ENCODE measurements around the gene RPP25L.

Gene RPP25L

DNA sequence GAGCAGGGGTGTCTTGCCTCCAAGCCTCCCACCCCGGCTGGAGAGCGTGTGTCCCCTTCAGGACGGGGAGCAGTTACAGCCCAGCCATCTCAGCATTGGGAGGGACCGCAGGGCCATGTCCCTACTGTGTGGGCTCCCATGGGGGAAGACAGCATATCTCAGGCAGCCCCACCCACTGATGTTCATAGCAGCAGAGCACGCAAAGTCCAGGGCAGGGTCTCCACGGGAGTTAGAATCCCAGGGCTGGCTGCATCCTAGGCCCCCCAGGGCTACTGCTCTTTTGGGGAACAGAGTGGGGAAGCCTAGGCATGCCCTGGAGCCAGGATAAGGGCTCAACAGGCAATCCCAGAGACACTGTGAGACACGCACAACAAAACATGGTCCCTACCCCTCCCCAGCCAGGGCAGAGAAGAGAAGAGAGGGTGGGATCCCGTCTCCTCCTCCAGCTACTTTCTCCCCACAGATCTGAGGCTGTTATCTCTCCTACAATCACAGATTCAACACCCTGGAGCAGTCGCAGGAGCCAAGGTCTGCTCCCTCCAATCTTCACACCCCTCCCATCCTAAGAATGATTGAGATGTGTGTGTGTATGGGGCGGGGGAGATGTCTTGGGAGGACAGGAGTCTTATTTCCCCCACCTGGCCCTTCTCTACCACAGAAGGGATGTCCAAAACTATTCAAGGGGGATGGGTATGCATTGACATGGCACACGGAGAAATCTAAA is 25.8 kb downstream of the RPP25L start:
- no peak for DNase-seq (ENCODE audit: low spot score)

DNA sequence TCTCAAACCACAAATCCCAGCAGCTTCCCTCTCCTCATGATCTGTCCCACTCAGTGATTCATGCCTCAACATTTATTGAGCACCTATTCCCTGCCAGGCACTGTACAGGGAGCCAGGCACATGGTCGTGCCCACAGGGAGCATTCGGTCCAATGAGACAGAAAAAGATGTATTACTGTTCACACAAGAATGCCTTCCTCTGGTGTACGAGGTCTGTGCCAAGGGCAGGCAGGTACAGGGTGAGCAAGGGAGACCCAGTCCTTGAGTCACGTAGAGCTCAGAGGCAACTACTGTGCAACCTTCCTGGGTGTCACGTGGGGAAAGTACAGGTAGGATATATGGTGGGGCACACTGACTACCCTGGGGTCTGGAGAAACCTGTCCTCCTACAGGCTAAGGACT is 26.9 kb downstream of the RPP25L start:
- DNase-seq (ENCODE audit: low spot score), result no peak

DNA sequence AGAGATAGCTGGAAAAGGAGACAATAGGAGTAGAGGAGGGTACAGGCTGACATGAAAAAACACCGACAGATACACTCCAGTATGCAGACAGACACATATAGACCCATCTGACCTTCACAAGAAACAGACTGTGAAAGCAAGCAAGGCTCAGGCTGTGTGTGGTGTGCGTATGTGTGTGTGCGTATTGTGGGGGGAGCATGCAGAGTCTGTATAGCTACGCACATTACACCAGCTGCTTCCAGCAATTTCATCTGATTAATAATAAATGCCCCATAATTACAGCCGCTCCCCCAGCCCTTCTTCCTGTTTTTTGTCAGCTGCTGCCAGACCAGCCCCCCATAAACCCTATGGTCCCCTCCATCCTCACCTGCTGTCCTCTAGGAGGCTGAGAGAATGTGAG is 29.1 kb downstream of the RPP25L start:
- DNase-seq (ENCODE audit: low spot score), result no peak

DNA sequence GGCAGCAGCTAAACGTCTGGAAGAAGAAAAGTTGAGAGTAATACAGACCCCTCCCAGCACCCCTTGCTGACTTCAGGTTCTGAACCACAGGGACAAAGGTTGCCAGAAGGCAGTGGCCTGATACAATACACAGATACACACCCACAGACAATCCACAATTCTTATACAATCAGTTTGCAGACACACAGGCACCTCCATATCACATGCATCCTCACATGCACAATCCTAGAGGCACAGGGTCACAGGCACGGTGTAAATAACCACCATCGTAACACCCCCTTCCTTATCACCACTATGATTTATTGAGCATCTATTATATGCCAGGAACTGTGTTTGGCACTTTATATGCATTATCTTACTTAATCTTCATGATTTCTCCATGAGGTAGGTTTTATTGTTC is 30.6 kb downstream of the RPP25L start:
- DNase-seq (ENCODE audit: low spot score), result no peak

DNA sequence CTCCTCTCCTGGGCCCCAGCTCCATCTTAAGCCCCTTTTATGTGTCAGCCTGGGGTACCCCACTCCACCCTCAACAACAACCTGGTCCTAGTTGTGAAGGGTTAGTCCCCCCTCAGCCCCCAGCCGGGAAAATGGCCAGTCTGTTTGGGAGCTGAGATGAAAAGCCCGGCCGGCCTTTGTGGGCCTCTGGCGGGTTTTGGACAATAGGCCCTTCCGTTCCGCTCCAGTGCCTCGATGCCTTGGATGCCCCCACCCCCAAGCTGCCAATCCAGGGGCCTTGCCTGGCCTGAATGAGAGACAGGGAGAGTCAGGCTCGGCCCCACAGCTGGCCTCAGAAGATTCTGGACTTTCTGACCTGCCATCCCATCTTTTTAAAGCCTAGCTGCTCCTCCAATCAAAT is 31.5 kb downstream of the RPP25L start:
- no peak for DNase-seq (ENCODE audit: low spot score)

DNA sequence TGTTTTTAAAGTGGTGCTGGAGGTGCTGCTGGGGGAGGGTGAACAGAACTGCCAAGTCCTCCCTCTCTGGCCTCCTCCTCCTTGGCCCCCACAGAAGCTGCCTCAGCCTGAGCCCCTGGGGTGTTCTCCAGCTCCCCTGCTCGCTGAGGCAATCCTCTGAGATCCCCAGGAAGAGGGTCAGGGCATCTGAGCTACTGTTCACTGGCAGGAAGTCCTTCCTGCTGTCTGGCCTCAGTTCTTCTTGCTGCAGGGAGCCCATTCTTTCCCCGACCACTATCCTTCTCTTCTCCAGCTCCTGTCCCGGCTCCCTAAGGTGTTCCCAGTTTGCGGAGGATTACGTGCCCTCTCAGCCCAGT is 32.1 kb downstream of the RPP25L start:
- DNase-seq (ENCODE audit: low spot score), result no peak

DNA sequence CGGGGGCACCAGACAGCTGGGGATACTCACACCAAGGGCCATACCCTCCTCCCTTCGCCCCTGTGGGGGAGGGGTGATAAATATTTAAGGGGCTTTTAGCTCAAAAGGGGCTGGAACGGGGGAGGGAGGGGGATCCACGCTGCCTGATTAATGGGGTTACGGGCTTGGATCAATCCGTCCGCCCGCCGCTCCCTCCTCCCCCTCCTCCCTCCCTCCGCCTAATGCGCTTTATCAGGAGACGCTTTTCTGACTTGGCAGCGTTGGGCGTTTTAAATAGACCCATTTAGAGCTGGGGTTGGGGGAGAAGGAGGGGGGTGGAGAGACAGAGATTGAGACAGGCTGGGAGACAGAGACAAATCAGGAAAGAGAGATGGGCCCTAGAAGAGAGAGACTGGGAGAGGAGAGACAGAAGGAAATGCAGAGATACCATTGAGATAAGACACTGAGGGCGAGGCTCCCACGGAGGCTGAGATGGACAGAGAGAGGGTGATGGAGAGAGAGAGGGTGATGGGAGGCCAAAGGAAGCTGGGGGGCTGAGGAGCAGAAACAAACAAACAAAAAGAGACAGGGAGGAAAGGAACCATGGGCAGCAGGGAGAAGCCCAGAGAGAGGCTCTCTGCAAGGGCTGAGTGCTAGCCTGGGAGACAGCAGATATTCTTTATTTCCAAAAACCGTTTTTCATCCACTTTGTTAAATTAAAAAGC is 32.6 kb downstream of the RPP25L start:
- DNase-seq (ENCODE audit: low spot score), result no peak

DNA sequence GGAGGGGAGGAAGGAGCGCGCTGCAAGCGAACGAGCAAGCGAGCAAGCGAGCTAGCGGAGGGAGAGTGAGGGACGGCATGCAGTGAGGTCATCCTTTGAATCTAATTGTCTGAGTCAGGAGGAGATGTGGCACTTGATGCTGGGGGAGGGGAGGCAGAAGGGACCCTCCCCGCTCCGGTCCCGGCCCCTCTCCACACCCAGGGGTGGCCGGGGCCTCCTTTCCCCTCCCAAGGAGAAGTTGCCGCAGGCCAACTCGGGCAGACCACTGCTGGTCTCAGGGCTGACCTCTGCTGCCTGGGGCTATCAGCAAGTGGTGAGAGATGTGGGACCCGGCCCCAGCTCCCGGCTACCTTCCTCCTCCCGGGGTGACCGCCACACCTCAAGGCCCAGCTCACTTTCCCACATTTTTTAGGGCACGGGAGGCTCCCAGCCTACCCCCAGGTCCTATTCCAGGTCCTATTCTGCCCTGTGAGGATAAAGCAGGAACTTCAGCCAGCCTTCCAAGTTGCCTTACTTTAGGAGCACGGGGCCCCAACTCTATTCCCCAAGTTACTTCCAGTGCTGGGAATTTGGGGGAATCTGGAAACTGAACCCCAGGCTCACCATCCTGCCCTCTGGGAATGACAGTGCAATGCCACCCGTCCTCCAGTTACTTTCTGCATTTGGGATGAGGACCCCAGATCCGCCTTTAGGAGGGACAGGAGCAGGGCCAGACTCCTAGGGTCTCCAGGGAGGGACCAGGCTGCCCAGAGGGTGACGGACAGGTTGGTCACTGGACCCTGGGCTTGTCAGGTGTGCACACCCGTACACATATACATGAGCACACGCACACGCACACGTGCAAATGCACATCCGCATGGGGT is 33.4 kb downstream of the RPP25L start:
- no peak for DNase-seq (ENCODE audit: low spot score)

DNA sequence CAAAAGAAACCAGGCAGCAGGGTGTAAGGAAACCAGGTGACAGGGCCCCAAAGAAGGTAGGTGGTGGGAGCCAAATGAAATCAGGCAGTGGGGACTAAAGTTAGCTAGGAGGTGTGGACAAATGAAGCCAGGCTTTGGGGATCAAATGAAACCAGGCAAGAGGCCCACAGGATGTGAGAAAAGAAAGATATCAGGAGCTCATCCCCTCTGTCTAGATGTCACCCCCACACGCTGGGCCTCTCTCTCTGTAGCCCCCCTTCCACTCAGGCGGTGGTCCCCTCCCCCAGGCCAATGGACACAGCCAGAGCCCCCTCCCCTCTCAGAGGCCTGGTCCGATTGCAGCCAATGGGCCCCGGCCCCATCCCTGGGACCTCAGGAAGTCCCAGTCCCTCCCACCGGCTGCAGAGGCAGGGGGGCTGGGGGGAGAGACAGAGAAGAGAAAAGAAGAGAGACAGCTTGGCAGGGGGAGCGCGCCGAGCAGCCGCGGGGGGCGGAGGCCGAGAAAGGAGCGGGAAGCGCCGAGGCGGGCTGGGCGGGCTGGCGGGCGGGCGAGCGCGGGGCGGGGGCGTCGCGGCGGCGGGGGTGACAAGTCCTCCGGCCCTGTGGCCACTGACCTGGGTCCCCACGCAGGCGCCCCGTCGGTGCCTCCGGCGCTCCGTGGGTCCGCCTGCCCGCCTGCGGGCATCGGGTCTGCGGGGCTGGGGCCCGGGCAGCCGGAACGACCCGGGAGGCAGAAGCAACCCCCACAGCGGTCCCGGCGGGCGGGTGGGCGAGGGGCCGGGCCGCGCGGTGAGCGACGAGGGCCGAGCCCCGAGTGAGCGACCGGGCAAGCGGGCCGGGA is 34.3 kb downstream of the RPP25L start:
- peak; percentile 69 for DNase-seq (ENCODE audit: low spot score)

DNA sequence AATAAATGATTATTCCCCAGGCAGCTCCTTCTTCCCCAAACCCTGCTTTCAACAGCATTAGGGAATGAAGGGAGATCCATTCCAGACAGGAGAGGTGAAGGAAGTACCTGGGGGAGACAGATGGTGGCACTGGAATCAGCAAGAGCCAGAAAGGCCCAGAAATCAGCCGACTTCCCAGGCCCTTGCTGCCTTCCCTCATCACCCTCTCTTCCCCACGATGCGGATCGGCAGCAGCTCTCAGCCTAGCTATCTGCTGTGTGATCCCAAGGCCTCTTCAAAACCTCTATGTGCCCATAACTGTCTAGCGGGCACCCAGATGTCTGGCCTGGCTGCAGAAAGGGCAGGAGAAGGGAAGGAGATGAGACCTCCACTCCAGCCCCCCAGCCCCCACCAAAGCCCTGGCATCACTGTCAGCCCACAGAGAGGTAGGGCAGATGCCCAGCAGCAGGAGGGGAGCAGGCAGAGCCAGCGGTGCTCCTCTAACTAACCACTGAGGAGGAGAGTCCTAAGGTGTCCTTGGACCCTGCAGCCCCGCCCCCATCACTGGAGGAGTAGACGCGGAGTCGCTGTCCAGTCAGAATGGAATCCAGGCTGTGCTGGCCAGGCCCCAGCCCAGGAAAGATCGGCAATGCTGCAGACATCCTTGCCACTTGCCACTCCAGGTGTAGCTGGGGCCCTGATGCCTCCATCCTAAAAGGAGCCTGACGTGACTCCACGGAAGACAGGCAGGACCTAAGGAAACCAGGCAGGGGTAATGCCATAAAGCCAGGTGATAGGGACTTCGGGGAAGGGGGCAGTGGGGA is 35.1 kb downstream of the RPP25L start:
- peak; percentile 73 for DNase-seq (ENCODE audit: low spot score)

DNA sequence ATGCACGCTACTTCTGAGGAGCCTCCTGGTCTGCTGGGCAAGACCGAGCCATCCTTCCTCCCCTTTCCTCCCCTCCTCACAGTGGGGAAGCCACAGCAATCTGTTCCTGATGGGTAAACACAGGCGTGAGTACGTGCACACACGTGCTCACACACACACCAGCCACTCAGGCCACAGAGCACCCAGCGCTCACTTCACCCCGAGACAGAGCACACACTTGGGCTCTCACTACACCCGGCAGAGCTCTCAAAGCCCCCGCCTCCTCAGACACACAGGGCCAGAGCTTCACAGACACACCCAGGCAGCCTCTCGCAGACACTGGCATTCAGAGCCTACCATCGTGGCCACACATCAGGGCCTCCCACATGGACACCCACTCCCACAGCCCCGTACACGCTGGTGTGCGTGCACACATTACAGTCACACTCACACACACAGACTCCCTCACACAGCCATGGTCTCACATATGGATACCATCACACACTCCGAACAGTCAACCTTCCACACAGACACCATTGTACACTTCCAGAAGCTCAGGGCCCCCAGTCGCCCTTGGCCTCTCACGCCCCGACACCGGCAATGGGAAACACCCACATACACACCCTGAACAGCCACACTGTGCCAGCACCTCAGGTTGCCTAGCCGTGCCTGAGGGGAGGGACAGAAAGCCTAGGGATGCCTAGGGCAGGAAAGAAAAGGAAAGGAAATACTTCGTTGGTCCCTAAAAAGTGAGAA is 35.9 kb downstream of the RPP25L start:
- no peak for DNase-seq (ENCODE audit: low spot score)

DNA sequence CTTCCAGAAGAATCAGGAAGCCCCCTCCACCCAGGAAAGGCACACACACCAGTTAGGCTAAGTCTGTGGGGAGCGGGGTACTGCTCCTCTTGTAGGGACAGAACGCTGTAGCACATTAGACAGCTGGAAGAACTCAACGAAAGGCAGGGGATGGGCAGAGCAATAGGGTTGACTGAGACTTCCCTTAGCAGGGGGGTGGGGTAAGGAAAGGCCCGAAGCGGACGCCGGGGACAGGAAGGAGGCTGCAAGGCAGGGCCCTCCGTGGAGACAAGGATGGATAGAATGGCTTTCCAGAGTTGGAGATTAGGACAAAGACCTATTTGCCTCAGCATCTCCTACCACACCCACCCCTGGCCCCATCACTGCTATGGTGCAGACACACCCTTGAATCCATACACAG is 36.7 kb downstream of the RPP25L start:
- no peak for DNase-seq (ENCODE audit: low spot score)

DNA sequence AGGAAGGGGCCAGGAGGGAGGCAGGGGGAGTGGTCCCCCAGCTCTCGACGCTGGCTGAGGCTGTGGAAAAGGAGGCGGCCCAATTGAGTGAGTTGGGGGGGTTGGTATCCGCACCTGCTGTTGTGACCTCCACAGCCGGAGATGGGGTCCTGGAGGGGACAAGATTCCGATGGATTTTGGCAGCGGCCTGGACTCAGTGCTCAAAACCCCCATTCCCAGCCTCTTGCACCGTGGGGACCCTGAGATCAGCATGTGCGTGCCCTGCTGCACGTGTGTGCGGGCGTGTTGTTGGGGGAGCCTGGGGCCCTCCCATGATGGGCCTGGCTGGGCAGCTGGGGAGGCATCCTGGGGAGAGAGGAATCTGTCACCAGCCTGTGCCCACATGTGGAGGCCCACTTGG is 37.3 kb downstream of the RPP25L start:
- no peak for DNase-seq (ENCODE audit: low spot score)

DNA sequence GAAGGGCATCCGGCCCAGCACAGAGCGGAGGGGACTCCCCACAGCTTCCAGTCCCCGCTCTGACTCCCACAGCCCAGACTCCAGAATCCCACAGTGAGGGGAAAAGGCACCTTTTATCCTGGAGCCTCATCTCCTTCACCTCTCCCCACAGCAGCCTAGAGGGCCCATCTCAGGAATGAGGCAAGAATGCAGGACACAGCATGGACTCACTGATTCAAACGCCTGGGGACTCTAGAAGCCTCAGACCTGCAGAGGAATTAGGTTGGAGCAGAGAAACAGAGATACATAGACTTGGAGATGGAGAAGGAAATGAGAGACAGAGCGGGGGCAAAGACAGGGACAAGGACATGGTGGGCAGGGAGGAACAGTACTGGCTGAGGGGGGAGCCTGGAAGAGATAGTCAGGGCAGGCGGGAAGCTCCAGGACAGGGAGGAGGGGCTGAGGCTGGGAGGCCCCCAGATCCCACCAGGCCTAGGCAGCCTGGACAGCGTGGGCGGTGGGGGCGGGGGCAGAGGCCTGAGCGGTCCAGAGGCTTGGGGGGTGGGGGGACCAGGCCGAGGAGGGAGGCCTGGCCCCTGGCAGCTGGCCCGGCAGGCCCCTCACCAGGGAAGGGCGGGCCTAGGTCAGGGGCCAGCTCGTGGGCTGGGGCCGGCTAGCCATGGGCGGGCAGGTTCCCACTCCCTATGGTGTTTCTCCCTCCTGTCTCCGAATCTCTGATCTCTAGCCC is 38.1 kb downstream of the RPP25L start:
- no peak for DNase-seq (ENCODE audit: low spot score)

DNA sequence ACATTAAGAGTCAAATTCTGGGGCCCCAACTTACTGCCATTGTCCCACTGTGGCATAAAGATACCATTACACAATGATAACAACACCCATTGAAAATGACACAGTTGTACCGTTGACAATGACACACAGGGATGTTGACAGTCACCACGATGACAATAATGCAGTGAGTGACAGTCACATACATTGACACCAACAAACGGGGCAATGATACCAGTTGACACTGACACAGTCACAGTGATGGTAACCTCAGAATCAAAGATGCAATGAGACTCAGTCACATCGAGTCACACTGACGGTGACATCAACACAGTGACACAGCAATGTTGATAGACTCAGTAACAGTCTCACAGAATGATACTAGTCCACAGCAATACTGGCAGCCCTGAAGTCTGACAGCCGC is 39.3 kb downstream of the RPP25L start:
- DNase-seq (ENCODE audit: low spot score), result no peak

DNA sequence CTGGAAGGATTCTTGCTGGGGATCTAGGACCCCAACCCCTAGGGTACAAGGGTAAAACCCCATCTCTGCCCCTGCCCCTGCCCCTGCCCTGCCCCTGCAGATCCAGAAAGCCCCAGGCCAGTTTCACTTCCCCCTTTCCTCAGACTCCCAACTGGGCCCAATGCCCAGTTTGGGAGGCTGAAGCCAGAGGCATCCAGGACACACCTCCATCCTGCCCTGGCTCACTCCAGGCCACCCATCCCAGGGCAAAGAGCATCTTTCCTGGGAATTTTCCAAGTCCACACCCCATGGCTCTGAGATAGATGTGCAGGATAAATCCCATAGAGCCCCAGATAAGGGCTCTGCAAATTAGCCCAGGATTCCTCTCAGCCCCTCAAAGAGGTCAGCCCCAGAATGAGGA is 39.8 kb downstream of the RPP25L start:
- DNase-seq (ENCODE audit: low spot score), result no peak

DNA sequence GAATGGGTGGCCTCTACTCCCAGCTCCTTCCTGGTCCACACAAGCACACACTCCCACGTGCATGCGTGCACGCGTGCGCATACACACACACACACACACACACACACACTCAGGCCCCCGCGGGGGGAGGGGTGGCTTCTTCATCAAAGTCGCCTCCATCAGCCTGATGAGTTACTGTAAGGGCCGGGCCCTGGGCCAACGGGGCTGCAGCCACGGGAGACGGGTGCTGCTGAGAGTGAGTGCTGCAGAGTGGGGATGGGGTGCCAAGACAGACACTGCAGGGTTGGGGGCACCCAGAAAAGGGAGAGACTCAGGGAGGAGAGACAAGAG is 40.5 kb downstream of the RPP25L start:
- no peak for DNase-seq (ENCODE audit: low spot score)

DNA sequence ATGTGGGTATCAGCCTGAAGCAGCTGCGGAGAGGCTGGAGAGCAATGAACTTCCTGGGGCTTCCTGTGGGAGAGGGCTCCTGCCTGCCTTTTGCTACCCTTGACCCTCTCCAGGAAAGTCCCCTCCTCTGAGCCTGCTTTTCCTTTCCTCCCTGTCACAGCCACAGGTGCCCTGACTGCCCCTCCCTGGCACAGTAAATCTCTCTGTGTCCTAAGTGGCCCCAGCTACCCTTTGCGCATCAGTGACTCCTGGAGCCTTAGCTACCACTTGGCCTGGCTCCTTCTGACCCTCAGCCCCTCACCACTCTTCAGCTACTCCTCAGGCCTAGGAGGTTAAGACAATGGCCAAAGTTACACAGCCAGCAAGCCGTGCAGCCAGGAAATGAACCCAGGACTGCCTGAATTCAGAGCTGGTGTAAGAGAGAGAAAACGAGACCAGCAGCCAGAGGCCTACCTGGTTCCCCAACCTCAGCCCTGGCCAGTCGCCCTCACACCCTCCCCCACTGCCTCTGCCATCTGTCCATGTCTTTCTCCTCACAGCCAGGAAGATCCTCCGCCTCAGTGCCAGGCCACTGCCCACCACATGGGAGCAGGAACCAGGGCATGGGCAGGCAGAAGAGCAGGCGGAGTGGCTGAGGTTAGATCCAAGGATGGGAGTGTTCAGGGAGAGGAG is 41.0 kb downstream of the RPP25L start:
- DNase-seq (ENCODE audit: low spot score), result no peak

DNA sequence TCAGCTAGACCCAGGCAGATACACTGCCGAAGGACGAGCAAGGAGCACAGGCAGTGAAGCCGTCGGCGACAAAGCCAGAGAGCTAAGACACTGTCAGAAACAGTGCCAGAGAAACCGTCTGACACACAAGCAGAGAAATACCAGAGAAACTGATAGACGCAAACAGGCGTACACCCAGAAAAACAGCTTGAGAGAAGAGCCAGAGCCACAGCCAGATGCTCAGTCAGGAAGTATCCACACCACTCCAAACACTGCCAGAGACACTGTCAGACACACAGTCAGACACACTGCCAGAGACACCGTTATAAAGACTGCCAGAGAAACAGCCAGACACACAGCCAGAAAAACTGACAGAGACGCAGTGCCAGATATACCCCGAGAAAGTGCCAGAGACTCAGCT is 41.5 kb downstream of the RPP25L start:
- no peak for DNase-seq (ENCODE audit: low spot score)

DNA sequence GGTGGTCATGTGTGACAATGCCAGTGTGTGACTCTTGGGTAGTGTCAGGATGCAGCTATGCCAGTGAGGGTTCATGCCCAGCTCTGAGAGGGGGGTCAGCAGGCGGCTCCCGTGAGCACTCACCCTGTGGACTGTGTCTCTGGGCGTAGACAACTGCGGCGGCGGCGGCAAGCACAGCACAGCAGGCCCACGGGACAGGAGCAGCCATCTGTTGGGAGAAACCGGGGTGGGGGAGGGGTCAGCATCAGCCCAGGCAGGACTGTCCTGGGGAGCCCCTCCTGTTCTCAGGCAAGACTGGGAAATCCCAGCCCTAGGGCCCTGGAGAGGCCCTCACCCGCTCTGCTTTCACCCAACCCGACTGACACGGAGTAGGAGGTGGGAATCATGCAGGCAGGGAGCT is 43.1 kb downstream of the RPP25L start:
- no peak for DNase-seq (ENCODE audit: low spot score)

Data from iPS-NIHi11 (cell line).